AG09309 (cell line): ENCODE results near the gene SETBP1.

Experiments
- DNase-seq: peaks from one replicate; pipeline ENCODE4 v3.0.0-alpha.2; 2010; ENCODE audit warnings: low read depth
- H3K4me3 ChIP-seq: 2 replicates; pipeline ENCODE4 v1.5.1; 2011; ENCODE audit warnings: mild to moderate bottlenecking, low read depth, low read length, moderate library complexity; ENCODE audit not compliant: control insufficient read depth
- TF ChIP-seq, protein P1 (sequence below): IDR thresholded peaks from 2 replicates; pipeline ENCODE4 v1.5.1; 2011; ENCODE audit warnings: mild to moderate bottlenecking, low read depth, low read length, inconsistent platforms; ENCODE audit not compliant: insufficient read depth, control insufficient read depth; ENCODE audit errors: missing control alignments

SETBP1 gene

DNA sequence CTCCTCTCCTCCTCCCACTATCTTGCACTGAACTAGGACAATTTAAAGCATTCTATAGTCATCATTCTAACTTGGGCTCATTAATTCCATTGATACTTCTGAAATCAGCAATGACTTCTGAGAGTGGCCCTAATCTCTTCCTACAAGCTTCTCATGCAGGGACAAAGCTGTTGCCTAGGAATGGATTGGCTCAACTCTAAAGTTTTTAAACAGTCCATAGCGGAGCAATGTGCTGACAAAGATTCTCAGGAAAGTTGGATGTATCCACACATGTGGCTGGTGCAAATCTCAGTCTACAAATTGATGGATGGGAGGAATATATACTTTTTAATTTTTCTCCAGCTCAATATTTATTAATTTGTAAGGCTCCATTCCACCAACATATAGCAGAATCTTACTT, 388.9 kb downstream of the SETBP1 start:
- no peak overlapping the region for H3K4me3 ChIP-seq
- no peak for DNase-seq
- TF ChIP-seq, protein P1, sequence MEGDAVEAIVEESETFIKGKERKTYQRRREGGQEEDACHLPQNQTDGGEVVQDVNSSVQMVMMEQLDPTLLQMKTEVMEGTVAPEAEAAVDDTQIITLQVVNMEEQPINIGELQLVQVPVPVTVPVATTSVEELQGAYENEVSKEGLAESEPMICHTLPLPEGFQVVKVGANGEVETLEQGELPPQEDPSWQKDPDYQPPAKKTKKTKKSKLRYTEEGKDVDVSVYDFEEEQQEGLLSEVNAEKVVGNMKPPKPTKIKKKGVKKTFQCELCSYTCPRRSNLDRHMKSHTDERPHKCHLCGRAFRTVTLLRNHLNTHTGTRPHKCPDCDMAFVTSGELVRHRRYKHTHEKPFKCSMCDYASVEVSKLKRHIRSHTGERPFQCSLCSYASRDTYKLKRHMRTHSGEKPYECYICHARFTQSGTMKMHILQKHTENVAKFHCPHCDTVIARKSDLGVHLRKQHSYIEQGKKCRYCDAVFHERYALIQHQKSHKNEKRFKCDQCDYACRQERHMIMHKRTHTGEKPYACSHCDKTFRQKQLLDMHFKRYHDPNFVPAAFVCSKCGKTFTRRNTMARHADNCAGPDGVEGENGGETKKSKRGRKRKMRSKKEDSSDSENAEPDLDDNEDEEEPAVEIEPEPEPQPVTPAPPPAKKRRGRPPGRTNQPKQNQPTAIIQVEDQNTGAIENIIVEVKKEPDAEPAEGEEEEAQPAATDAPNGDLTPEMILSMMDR: no peak

DNA sequence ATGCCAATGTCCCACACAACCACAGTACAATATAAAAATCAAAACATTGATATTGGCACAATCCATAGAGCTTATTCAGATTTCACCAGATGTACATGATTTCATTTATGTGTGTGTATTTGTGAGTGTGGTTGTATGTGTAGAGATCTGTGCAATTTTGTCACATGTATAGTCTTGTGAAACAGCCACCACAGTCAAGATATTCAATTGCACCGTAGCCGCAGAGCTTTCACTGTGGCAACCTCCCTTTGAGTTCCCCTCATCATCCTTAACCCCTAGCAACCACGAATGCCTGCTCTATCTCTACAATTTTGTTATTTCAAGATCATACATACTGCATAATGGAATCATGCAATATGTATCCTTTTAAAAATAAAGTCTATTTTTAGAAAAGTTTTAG, 391.3 kb downstream of the SETBP1 start:
- DNase-seq: no peak
- TF ChIP-seq, protein P1: no peak
- H3K4me3 ChIP-seq: no peak overlapping the region

DNA sequence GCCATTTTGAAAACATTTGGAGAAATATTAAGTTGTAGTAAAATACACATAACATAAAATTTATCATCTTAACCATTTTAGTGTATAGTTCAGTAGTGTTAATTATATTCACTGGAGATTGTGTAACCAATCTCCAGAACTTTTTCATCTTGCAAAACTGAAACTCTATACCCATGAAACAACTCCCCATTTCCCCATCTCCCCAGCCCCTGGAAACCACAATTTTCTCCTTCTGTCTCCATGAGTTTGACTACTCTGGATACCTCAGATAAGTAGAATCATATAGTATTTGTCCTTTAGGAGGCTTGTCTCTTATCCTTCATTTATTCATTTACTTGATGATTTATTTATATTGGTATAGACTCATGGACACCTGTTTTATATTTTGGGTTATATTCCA, 392.9 kb downstream of the SETBP1 start:
- DNase-seq: no peak
- H3K4me3 ChIP-seq: no peak overlapping the region
- TF ChIP-seq, protein P1: no peak

DNA sequence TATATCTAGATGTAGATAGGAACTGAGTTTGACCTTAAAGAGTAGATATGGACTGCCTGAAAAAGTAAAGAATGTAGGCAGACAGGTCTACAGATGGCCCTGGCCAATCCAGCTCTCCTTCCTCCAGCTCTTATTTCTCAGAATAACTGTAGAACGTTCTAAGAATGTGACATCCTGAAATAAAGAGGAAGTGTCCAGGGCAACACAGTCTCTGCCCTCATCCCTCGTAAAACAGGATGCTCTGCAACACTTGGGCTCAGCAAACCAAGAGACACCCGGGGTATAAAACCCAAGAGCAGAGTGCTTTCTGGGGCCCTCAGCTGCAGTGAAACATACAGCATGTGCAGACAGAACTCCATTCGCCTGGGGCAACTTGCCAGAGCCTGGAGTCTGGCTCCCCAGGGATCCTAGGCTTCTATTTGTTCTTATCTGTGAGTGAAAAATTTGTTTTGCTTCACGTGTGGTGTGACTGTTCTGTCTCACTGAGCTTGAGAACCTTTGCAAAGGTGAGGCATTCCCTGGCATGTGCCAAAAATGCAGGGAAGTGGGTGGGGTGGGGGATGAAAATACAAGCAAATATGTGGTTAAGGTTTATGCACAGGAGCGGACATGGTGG, 401.0 kb downstream of the SETBP1 start:
- H3K4me3 ChIP-seq: no peak overlapping the region
- TF ChIP-seq, protein P1: no peak
- no peak for DNase-seq

DNA sequence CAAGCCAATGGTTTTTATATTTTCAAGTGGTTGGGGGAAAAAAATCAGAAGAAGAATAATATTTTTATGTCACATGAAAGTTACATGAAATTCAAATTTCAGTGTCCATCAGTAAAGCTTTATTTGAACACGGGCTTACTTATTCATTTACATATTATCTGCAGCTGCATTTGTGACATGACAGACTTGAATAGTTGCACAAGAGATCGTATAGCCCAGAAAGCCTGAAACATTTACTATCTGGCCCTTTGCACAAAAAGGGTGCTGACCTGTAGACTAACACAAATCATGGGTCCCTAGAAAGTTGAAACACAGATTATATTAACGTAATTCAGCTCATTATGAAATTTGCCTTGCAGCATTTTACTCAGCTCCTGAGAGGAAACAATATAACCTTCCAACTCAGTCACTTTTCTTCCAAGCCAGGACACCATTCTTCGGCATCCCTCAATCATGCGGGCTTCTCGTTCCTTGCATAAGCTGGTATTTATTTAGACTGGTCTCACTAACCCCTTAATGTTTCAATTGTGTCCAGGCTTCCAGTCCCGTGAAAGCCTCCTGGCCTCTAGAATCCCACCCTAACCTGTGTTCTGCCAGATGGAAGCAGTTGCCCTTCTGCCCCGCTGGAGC, 402.7 kb downstream of the SETBP1 start:
- no peak for DNase-seq
- TF ChIP-seq, protein P1: no peak
- no peak overlapping the region for H3K4me3 ChIP-seq

DNA sequence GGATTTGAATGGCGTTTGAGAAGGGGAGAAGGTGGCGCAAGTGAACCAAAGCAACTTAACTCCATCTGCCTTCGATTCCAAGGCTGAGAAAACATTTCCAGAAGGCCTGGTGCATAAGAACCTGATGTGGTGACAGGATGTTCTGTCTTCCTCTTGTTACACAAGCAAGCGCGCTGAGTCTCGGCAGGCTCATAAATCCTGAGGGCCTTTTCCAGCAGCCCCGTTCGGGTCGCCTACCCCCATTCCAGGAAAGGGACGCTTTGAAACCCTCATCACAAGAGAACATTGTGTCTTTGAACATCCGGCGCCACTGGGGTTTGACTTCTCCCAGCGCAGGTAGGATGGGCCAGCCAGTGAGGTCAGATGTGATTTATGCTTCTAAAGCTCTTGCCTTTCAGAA, 403.5 kb downstream of the SETBP1 start:
- TF ChIP-seq, protein P1: no peak
- no peak for DNase-seq
- no peak overlapping the region for H3K4me3 ChIP-seq
